Measurements from ENCODE around the gene HIVEP3. TPM values are rescaled to one million over a fixed set of nuclear protein-coding genes. Genes with fewer than 3 reads are reported as not detected.
A peak's percentile ranks its signal among the peaks of the same experiment; 100 is the strongest.

HIVEP3 gene
- total RNA-seq, 2 donors from 2014 or later = 13.3 to 25.0 TPM

DNA sequence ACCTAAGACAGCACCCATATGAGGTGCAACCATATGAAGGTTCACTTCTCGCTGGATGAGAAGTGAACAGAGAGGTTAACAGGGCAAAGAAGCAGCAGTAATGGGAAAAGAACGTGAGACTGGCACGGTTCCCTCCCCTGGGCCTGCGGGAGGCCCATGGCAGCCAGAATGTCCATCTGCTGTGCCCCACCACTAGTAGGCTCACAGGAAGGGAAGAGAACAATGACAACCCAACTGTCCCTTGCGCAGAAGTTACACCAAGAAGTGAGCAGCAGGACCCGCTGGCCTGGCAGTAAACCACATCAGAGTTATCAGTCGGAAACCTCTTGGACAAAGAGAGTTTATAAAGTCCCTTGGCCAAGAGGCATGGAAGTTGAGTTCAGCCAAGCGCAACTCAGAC is 11.3 kb downstream of the HIVEP3 start:
- DNase-seq (ENCODE audit: low spot score in 2 of 2) (no peak), ATAC-seq (no peak)
- no peak overlapping the region for H3K27ac Mint-ChIP-seq
- H3K9me3 Mint-ChIP-seq = peaks cover 4% of the 10 kb centered on the region in 2 donors
- peaks cover 5 to 7% of the 10 kb centered on the region in 2 donors for H3K36me3 Mint-ChIP-seq

DNA sequence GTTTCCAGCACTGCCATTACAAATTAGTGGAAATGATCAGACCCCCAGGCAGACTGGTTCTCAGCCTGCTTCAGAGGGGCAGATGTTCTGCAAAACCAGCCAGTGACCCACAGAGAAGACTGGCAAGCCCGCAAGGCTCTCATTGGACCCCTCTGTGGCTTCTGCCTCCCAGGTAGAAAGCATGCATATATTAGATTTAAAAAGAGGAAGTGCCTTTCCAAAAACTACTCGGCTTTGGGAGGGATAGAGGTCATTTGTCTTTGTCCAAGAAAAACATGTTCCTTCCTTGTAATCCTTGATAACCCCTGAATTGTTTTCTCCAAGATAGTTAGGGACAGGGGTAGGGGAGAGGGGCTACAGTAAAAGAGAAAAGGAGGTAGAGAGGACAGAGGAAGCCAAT is 11.8 kb downstream of the HIVEP3 start:
- peaks cover 4% of the 10 kb centered on the region in 2 donors for H3K9me3 Mint-ChIP-seq
- no peak overlapping the region for H3K27ac Mint-ChIP-seq
- DNase-seq (ENCODE audit: low spot score in 2 of 2) (no peak), ATAC-seq (no peak)
- H3K36me3 Mint-ChIP-seq = peaks cover 5 to 7% of the 10 kb centered on the region in 2 donors

GRCh38 chr1:41905093-41905675 is 13.5 kb downstream of the HIVEP3 start:
- H3K9me3 Mint-ChIP-seq = peaks cover 0 to 4% of the 10 kb centered on the region in 2 donors
- peaks cover 5 to 7% of the 10 kb centered on the region in 2 donors for H3K36me3 Mint-ChIP-seq
- H3K27ac Mint-ChIP-seq = no peak overlapping the region
- DNase-seq (ENCODE audit: low spot score in 2 of 2) = no peak
- no peak for ATAC-seq

GRCh38 chr1:41902664-41903063 is 16.1 kb downstream of the HIVEP3 start:
- peak in 1 of 2 donors; percentile 53 for ATAC-seq
- peaks cover 1 to 13% of the 10 kb centered on the region in 2 donors for H3K9me3 Mint-ChIP-seq
- DNase-seq (ENCODE audit: low spot score in 2 of 2) = no peak
- H3K27ac Mint-ChIP-seq = no peak overlapping the region
- H3K36me3 Mint-ChIP-seq = peaks cover 5 to 11% of the 10 kb centered on the region in 2 donors

DNA sequence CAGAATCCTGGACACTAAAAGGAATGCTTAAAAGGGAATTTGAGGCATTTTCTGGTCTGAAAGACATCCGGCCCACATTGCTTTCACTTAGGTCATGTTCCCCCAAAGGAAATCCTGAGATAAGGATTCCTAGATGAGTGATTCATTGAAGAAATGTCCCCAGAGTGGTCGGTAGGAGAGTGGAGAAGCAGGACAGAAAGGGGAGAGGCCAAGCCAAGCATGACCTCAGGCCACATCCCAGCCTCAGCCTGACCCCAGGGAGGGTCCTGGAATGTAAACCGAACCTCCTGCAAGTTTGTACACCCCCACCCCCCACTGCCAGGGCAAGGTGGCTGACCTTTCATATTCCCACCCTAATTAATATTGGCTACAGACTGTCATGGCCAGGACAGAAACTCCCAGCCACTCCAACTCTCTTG is 16.6 kb downstream of the HIVEP3 start:
- Mint-ChIP-seq H3K27ac (peak overlapping the region in 1 of 2 donors; percentile 40), H3K36me3 (peaks cover 10 to 11% of the 10 kb centered on the region in 2 donors), H3K9me3 (peaks cover 5 to 14% of the 10 kb centered on the region in 2 donors)
- ATAC-seq (peak in 1 of 2 donors; percentile 11), DNase-seq (ENCODE audit: low spot score in 2 of 2) (no peak)

- DNase-seq (ENCODE audit: low spot score in 2 of 2) (no peak), ATAC-seq (no peak)
- H3K27ac Mint-ChIP-seq = peak overlapping the region in 1 of 2 donors; percentile 40
- peaks cover 5 to 18% of the 10 kb centered on the region in 2 donors for H3K9me3 Mint-ChIP-seq
- H3K36me3 Mint-ChIP-seq = peaks cover 11 to 16% of the 10 kb centered on the region in 2 donors
Measured at GRCh38 chr1:41901551-41901950, 17.2 kb downstream of the HIVEP3 start.

DNA sequence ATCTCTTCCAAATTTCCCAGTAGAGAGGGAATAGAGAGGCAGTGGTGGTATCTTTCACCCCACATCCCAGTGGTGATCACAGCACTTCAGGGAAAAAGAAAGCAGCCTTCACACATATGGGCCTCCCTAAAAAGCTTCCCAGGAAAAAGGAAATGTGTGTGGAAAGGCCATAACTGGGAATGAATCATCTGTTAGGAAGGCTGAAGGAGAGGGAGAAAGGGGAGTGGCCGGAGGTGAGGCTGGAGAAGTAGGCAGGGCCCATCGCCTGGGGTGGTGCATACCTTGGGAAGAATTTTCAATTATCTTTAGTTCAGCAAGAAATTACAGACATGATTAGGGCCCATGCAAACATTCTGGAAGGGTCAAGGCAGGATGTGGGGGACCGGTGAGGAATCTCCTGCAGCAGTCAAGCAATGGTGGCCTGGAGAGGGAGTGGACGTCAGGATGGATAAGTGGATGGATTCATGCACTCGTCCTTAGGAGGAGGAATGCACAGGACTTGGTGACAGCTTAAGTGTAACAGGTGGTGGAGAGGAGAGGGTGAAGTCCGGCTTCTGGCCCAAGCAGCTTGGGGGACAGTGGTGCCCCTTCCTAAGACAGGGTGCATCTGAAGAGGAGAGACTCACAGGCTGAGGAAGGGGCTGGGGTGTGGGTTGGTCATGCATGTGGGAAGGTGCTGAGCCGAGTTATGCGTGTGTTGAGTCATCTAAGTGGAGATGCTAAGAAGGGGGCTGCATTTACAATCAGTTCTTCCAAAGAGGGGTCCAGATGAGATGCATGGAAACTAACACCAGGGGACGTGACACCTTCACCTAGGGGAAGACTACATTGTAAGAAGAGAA is 17.9 kb downstream of the HIVEP3 start:
- ATAC-seq (no peak), DNase-seq (ENCODE audit: low spot score in 2 of 2) (no peak)
- peaks cover 11 to 16% of the 10 kb centered on the region in 2 donors for H3K36me3 Mint-ChIP-seq
- H3K27ac Mint-ChIP-seq = no peak overlapping the region
- peaks cover 5 to 18% of the 10 kb centered on the region in 2 donors for H3K9me3 Mint-ChIP-seq

DNA sequence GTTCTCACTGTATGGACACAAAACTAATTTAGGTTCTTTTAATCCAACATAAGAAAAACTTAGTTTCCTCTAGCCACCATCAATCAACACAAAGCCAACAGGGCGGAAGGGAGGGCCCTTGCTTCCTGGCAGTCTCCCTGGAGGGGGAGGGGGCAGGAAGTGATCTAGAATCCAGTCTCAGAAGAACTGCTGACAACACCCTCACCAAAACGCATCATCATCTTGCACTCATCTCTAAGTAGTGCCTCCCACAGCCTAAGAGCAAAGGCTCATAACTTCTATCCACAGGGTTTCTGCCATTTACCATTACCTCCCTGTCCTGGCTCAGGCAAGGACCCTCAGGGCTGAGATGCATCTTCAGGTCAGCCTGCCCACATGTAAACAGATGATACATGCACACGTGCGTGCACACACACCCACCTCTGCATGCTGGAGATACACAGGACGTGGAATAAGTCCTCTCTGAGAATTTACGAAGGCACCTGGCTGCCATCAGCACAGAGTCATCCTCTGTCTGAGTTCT is 20.5 kb downstream of the HIVEP3 start:
- DNase-seq (ENCODE audit: low spot score in 2 of 2) = peak in 1 of 2 donors; percentile 54
- peak; percentile 86 to 92 for ATAC-seq
- H3K36me3 Mint-ChIP-seq = peaks cover 11 to 16% of the 10 kb centered on the region in 2 donors
- H3K9me3 Mint-ChIP-seq = peaks cover 5 to 18% of the 10 kb centered on the region in 2 donors
- peak overlapping the region; percentile 88 to 93 for H3K27ac Mint-ChIP-seq

- Mint-ChIP-seq H3K27ac (peak overlapping the region in 1 of 2 donors; percentile 45), H3K36me3 (peaks cover 11 to 16% of the 10 kb centered on the region in 2 donors), H3K9me3 (peaks cover 5 to 18% of the 10 kb centered on the region in 2 donors)
- ATAC-seq (no peak), DNase-seq (ENCODE audit: low spot score in 2 of 2) (no peak)
Measured at GRCh38 chr1:41895552-41895951, 23.2 kb downstream of the HIVEP3 start.

GRCh38 chr1:41894808-41895483 is 23.8 kb downstream of the HIVEP3 start:
- H3K9me3 Mint-ChIP-seq = peaks cover 5 to 18% of the 10 kb centered on the region in 2 donors
- ATAC-seq (no peak), DNase-seq (ENCODE audit: low spot score in 2 of 2) (no peak)
- peaks cover 11 to 16% of the 10 kb centered on the region in 2 donors for H3K36me3 Mint-ChIP-seq
- peak overlapping the region in 1 of 2 donors; percentile 45 for H3K27ac Mint-ChIP-seq

DNA sequence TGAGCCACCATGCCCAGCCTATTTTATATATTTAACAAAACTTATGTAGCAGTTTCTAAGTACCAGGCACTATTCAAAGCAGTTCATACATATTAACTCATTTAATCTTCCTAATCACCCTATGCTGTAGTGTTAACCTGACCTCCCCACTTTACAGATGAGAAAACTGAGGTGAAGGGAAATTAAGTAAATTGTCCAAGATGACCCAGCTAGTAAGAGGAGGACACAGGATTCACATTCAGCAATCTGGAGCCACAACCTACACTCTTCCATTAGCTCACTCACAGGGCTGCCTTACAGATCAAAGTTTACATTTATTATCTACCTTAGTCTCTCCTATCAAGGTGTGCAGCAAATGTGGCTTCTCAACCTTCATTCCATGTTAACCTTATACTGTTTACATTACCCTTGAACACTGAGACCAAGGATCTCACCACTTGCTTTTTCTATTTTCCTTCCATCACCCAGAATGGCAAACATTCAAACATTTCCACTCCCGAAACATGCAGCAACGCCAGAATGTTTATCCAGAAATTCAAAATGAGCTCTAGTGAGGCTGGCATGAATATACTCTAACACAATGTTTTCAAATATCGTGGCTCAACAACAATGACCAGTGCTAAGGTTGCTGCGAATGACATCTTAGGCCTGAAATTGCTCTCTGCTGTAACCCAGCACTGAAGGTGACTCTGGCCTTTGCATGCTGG is 24.5 kb downstream of the HIVEP3 start:
- Mint-ChIP-seq H3K36me3 (peaks cover 11 to 16% of the 10 kb centered on the region in 2 donors), H3K27ac (no peak overlapping the region), H3K9me3 (peaks cover 5 to 18% of the 10 kb centered on the region in 2 donors)
- ATAC-seq (no peak), DNase-seq (ENCODE audit: low spot score in 2 of 2) (no peak)

- DNase-seq (ENCODE audit: low spot score in 2 of 2) = no peak
Measured at GRCh38 chr1:41892301-41892781, 26.4 kb downstream of the HIVEP3 start.

DNA sequence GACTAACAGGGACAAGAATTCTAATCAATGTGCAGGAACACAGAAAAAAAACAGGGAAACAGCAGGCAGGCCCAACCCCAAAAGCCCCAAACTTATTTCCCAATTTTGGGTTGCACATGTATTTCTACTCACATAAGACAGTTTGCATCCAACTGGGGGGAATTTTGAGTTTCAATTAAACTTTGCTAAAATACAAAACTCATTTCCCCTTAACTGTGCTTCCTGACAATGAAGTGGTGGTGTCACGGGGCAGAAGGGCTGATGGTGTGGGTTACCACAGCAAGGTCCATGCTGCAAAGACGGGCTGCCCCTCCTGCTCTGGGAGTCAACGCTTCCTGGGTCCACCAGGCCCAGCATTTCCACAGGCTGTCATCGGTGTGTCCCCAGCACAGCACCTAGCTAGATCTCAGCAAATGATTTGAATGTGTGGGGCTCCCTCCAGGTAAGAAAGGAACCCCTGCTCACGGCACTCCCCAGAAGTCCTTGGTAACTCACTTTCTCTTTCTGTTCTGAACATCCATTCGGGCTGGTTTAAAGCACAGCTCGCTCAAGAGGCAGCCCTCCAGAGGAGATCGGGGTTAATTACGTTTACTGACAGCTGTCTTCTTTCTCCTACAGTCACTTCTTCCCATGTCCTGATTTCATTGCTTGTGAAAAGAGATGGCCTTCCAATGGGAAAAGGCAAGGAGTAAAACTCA is 27.4 kb downstream of the HIVEP3 start:
- ATAC-seq (peak; percentile 90 to 94), DNase-seq (ENCODE audit: low spot score in 2 of 2) (peak; percentile 50 to 76)
- Mint-ChIP-seq H3K9me3 (no peaks in the 10 kb centered on the region), H3K27ac (peak overlapping the region; percentile 80 to 94), H3K36me3 (no peaks in the 10 kb centered on the region)

More at GRCh38 chr1:41892301-41892781, 26.4 kb downstream of the HIVEP3 start:
- peak in 1 of 2 donors; percentile 30 for ATAC-seq
- peaks cover under 1 to 6% of the 10 kb centered on the region in 2 donors for H3K9me3 Mint-ChIP-seq
- peak overlapping the region; percentile 80 to 94 for H3K27ac Mint-ChIP-seq
- H3K36me3 Mint-ChIP-seq = peaks cover under 1 to 8% of the 10 kb centered on the region in 2 donors

DNA sequence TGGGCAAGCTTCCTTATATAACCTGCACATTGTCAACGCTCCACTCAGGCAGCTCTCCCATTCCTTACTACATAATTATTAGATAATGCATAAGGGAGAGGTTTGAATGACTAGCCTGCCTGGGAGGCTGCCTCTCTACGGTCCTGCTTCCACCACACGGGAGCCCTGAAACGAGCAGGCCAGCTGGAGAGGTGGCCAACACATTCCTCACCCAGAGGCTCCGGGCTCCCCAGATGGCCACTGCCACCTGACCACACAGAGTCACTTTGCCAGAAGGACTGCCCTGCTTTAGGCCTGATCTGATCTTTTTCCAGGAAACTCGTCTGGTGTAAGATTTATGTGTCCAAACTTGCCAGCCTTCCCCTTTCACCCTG is 27.9 kb downstream of the HIVEP3 start:
- DNase-seq (ENCODE audit: low spot score in 2 of 2) = no peak
- H3K27ac Mint-ChIP-seq = peak overlapping the region; percentile 31 to 94
- no peaks in the 10 kb centered on the region for H3K36me3 Mint-ChIP-seq
- ATAC-seq = no peak
- no peaks in the 10 kb centered on the region for H3K9me3 Mint-ChIP-seq
